ENCODE results near the gene RABL3. TPM values are rescaled to one million over a fixed set of nuclear protein-coding genes. Genes with fewer than 3 reads are reported as not detected.

RABL3 gene
- total and polyA plus RNA-seq, 2 of the 13 experiments (the other 11 are each of a cell fraction or from before 2014, with no cell fraction given): 4.8 to 31.9 TPM

DNA sequence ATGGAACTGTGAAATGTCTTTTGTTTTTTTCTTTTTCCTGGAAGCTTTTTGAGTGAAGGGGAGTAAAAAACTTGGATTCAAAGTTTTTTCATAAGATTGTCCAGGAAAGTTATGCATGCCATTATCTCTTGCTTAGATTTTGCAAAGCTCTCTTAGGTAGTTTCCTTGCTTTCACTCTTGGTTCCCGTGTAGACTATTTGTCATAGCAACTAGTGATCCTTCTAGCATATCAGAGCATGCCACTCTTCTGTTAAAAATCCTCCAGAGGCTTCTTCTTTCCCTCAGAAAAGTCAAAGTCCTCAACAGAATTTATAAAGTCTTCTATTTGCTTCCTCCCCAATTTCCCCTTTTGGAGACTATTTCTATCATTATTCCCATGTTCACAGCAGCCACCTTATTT, 21.3 kb upstream of the RABL3 start:
- POLR2A ChIA-PET: no interaction called here
- no TSS peak for BruUV-seq (replicated peaks)
- CTCF ChIA-PET (ENCODE audit: low intra/inter-chr PET ratio, low total read pairs): no interaction called here

GRCh38 chr3:120762615-120763014, 20.3 kb upstream of the RABL3 start:
- no peaks in the 10 kb centered on the region for H3K9me3 ChIP-seq (ENCODE audit: low read length)
- H3K79me2 ChIP-seq (ENCODE audit: insufficient read depth, low read length): peaks cover 14% of the 10 kb centered on the region
- FAIRE-seq: no peak
- H3K4me2 ChIP-seq (ENCODE audit: low read depth, low read length): no peak overlapping the region
- no peak for DNase-seq (ENCODE audit: low spot score)
- H3K9ac ChIP-seq (ENCODE audit: insufficient read depth, low read depth, low read length): no peak overlapping the region
- ATAC-seq: no peak
- no peaks in the 10 kb centered on the region for H3K27me3 ChIP-seq (ENCODE audit: control insufficient read depth in 1 of 2, insufficient read depth in 2 of 2, low read length in 2 of 2)
- H2AFZ ChIP-seq (ENCODE audit: low read length): no peak overlapping the region
- intact Hi-C loops (cut with micrococcal nuclease; ENCODE audit: unreplicated experiment) (no loop called here), in situ Hi-C loops (cut with HindIII; ENCODE audit: extremely low pct_ligation_motif_present, low pct_unique_long_range_greater_than_20kb) (no loop called here)
- BruUV-seq (replicated peaks): no TSS peak
- peaks cover 20% of the 10 kb centered on the region for H3K4me1 ChIP-seq (ENCODE audit: insufficient read depth, low read length)
- H3K27ac ChIP-seq (ENCODE audit: extremely low read length, insufficient read depth, low read length): no peak overlapping the region
- no peaks in the 10 kb centered on the region for H4K20me1 ChIP-seq (ENCODE audit: insufficient read depth, low read length)
- 100% methylated on average over 1 of the region's 1 CpG for WGBS (ENCODE audit: low lambda C conversion rate)
- ChIA-PET CTCF (ENCODE audit: low intra/inter-chr PET ratio, low total read pairs) (no interaction called here), POLR2A (no interaction called here)
- no peaks in the 10 kb centered on the region for H3K36me3 ChIP-seq (replicated peaks in 1 of 2; ENCODE audit: control insufficient read depth in 1 of 2, insufficient read depth in 2 of 2, low read length in 2 of 2)
- no peak overlapping the region for H3K4me3 ChIP-seq (replicated peaks in 1 of 3; ENCODE audit: insufficient read depth in 1 of 3, low read depth in 2 of 3, low read length in 3 of 3)
- TF ChIP-seq MLX (CRISPR knock-in tag; IDR thresholded peaks at IDR 0.05): no peak
- no peak for TF ChIP-seq NBN (conservative IDR thresholded peaks at IDR 0.05)
- TF ChIP-seq PLSCR1 (CRISPR knock-in tag; IDR thresholded peaks at IDR 0.05; ENCODE audit: borderline replicate concordance): no peak
- no peak for TF ChIP-seq TFDP1 (CRISPR knock-in tag; IDR thresholded peaks at IDR 0.05; ENCODE audit: borderline replicate concordance)
- no peak for TF ChIP-seq AGO2 (optimal IDR thresholded peaks at IDR 0.05; ENCODE audit: low read depth, low read length)
- TF ChIP-seq NR2C2 (CRISPR knock-in tag; IDR thresholded peaks at IDR 0.05; ENCODE audit: borderline replicate concordance): no peak
- no peak for TF ChIP-seq ZNF761 (CRISPR knock-in tag; conservative IDR thresholded peaks at IDR 0.05)
- no peak for TF ChIP-seq ZFP41 (CRISPR knock-in tag; IDR thresholded peaks at IDR 0.05; ENCODE audit: borderline replicate concordance)

More for the DNA sequence above, 21.3 kb upstream of the RABL3 start:
- DNase-seq (ENCODE audit: low spot score): no peak
- intact Hi-C loops (cut with micrococcal nuclease; ENCODE audit: unreplicated experiment) (no loop called here), in situ Hi-C loops (cut with HindIII; ENCODE audit: extremely low pct_ligation_motif_present, low pct_unique_long_range_greater_than_20kb) (no loop called here)
- ATAC-seq: no peak
- H2AFZ ChIP-seq (ENCODE audit: low read length): no peak overlapping the region
- TF ChIP-seq RFX5 (IDR thresholded peaks at IDR 0.05; ENCODE audit: low read depth, low read length): peak; percentile 49; the same call in 1 of the 2 replicates
- TF ChIP-seq, protein P1, sequence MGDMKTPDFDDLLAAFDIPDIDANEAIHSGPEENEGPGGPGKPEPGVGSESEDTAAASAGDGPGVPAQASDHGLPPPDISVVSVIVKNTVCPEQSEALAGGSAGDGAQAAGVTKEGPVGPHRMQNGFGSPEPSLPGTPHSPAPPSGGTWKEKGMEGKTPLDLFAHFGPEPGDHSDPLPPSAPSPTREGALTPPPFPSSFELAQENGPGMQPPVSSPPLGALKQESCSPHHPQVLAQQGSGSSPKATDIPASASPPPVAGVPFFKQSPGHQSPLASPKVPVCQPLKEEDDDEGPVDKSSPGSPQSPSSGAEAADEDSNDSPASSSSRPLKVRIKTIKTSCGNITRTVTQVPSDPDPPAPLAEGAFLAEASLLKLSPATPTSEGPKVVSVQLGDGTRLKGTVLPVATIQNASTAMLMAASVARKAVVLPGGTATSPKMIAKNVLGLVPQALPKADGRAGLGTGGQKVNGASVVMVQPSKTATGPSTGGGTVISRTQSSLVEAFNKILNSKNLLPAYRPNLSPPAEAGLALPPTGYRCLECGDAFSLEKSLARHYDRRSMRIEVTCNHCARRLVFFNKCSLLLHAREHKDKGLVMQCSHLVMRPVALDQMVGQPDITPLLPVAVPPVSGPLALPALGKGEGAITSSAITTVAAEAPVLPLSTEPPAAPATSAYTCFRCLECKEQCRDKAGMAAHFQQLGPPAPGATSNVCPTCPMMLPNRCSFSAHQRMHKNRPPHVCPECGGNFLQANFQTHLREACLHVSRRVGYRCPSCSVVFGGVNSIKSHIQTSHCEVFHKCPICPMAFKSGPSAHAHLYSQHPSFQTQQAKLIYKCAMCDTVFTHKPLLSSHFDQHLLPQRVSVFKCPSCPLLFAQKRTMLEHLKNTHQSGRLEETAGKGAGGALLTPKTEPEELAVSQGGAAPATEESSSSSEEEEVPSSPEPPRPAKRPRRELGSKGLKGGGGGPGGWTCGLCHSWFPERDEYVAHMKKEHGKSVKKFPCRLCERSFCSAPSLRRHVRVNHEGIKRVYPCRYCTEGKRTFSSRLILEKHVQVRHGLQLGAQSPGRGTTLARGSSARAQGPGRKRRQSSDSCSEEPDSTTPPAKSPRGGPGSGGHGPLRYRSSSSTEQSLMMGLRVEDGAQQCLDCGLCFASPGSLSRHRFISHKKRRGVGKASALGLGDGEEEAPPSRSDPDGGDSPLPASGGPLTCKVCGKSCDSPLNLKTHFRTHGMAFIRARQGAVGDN (CRISPR knock-in tag; IDR thresholded peaks at IDR 0.05): no peak
- no peak for TF ChIP-seq U2AF2 (IDR thresholded peaks at IDR 0.05; ENCODE audit: low read depth, low read length)
- TF ChIP-seq ZNF776 (CRISPR knock-in tag; IDR thresholded peaks at IDR 0.05): no peak
- no peak overlapping the region for H3K27ac ChIP-seq (ENCODE audit: extremely low read length, insufficient read depth, low read length)
- peaks cover 14% of the 10 kb centered on the region for H3K79me2 ChIP-seq (ENCODE audit: insufficient read depth, low read length)
- peaks cover 20% of the 10 kb centered on the region for H3K4me1 ChIP-seq (ENCODE audit: insufficient read depth, low read length)
- WGBS (ENCODE audit: low lambda C conversion rate): 92% methylated on average over 1 of the region's 1 CpG
- FAIRE-seq: no peak
- H3K4me3 ChIP-seq (replicated peaks in 1 of 3; ENCODE audit: insufficient read depth in 1 of 3, low read depth in 2 of 3, low read length in 3 of 3): no peak overlapping the region
- H4K20me1 ChIP-seq (ENCODE audit: insufficient read depth, low read length): no peaks in the 10 kb centered on the region
- H3K27me3 ChIP-seq (ENCODE audit: control insufficient read depth in 1 of 2, insufficient read depth in 2 of 2, low read length in 2 of 2): no peaks in the 10 kb centered on the region
- no peak overlapping the region for H3K4me2 ChIP-seq (ENCODE audit: low read depth, low read length)
- no peaks in the 10 kb centered on the region for H3K36me3 ChIP-seq (replicated peaks in 1 of 2; ENCODE audit: control insufficient read depth in 1 of 2, insufficient read depth in 2 of 2, low read length in 2 of 2)
- H3K9ac ChIP-seq (ENCODE audit: insufficient read depth, low read depth, low read length): no peak overlapping the region
- no peaks in the 10 kb centered on the region for H3K9me3 ChIP-seq (ENCODE audit: low read length)

All from HepG2 (cell line).